Stimulated activated CD8-positive, alpha-beta memory T cell treated with anti-CD3 and anti-CD28 coated beads, Interleukin-12 subunit alpha, Interleukin-12 subunit beta, amount 100 ng/mL, for 24 hours (primary cell): ENCODE measurements around the gene BEST4.
"Not testable (repeated sequence)": the region's sequence is repeated elsewhere in the genome, so short reads cannot be mapped to it uniquely, and the experiment has no call there.

Source experiments
- DNase-seq: peaks from one replicate; pipeline ENCODE4 v3.0.0-alpha.2; 2020; ENCODE audit errors: extremely low read depth

The BEST4 gene

DNA sequence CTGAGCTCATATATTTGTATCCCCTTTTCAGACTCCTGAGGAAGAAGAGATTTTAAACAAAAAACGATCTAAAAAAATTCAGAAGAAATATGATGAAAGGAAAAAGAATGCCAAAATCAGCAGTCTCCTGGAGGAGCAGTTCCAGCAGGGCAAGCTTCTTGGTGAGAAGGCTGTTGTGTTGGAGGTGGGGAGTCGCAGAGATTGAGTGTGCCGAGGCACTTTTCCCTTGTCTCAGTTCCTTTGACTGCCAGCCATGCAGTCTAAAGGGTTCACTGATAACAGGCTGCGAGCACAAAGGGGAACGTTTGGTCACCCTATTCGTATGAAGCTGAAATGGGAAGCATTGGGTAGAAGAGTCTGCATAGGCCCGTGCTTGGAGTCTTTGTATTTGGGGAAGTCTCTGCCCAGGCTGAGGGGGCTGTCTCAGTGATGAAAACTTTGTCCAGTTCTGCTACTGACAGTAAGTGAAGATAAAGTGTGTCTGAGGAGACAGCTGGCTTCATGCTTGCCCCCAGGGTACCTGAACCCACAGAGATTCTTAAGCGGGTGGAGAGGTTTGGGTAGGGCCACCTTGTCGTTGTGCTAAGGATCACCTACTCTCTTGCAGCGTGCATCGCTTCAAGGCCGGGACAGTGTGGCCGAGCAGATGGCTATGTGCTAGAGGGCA is 9.9 kb downstream of the BEST4 start:
- no peak for DNase-seq

DNA sequence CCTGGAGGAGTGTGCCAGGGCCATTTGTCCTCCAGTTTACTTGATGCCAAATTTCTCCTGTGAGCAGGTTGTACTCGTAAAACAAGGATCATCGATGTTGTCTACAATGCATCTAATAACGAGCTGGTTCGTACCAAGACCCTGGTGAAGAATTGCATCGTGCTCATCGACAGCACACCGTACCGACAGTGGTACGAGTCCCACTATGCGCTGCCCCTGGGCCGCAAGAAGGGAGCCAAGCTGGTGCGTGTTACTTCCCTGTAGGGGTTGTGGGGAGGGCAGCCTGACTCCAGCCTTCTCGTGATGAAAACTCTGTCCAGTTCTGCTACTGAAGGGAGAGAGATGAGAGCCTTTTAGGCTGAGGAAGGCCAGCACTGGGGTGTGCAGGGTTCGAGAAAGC is 10.4 kb downstream of the BEST4 start:
- DNase-seq: no peak

DNA sequence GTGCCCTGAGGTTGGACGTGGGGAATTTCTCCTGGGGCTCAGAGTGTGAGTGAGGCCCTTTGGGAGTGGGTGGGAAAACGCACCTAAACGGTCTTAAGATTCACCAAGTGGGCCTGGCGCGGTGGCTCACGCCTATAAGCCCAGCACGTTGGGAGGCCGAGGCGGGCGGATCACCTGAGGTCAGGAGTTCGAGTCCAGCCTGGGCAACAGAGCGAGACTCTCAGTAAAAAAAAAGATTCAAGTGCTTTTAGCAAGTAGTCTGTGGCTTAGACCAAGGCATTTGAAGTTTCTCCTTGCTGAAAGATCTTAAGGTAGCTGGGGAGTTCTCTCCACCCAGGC is 11.3 kb downstream of the BEST4 start:
- DNase-seq: no peak

DNA sequence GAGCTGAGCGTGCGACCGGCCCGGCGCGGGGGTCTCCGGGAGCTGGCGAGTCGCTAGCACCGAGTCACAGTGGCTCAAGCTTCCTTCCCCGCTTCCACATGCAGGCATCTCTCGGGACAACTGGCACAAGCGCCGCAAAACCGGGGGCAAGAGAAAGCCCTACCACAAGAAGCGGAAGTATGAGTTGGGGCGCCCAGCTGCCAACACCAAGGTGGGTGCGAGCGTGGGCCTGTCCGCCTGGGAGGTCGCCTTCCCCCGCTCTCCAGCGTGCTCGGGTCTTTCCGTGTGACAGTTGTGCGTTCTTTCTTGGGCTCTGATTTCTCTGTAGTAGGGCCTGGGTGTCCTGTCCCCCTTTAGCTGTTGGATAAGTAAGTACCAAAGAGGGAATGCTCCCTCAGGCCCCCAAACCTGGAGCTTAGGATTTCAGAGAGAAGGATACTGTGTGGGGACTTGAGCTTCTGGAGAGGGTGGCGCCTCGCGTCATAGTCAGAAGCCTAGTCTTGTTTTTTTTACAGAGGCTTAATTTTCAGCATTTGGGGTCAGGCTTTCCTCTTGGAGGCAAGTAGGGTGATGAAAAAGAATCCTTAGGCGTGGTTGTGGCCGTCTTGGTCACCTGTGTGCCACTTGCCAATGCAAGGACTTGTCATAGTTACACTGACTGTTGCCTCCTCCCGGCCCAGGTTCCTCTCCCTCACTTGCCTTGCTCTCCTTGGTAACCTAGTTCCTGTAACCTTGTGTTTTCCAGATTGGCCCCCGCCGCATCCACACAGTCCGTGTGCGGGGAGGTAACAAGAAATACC is 11.8 kb downstream of the BEST4 start:
- no peak for DNase-seq

DNA sequence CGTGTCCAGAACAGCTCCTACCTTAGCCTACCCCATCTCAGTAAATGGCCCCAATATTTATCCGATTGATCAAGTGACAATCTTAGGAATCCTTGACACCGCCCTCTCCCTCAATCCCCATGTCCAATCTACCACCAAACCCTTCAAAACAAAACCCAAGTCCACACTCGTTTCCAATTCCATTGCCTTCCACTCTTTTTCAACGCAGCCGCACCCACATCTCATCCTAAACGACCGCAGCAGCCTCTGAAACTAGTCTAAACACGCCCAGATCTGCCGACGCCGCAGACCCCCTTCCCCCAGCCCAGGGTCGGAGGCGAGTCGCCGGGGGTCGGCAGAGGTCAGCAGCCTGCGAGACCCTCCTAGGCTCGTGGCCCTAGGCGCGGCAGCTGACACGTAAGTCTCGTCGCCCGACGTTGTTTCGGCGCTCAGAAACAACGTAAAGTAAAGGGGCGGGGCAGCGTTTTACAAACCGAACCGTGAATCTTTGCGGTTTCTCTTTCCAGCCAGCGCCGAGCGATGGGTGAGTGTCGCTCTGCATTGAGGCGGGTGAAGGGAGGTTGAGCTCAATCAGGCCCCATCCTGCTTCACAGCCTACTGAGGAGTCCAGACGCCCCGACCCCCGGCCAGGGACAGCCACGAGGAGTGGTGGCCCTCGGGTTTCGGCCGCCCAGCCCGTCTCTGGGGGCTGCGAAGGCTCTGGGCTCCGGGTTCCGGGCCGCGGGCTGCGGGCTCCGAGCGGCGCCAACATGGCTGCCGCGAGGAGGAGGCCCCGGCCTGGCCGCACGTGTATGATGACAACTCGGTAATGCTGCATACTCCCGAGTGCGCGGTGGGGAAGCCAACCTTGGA is 12.7 kb downstream of the BEST4 start, which contains the start of gene RPS8:
TSS of gene RPS8 (plus strand) at position 463 of the 852 bp plus-strand sequence. CDS start at position 520, 57 bp downstream.
- DNase-seq: peak; percentile 86

DNA sequence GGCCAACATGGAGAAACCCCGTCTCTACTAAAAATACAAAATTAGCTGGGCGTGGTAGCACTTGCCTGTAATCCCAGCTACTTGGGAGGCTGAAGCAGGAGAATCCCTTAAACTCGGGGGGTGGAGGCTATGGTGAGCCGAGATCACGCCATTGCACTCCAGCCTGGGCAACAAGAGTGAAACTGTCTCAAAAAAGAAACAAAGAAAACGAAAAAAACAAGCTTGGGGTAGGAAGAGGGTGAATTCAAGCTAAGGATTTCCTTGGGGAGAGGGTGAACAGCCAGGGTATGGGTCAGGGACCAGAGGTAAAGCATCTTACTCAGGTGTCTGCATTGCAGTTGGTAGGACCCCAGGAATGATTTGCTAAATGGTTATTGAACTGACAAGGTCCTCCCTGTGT is 21.5 kb downstream of the BEST4 start:
- DNase-seq: not testable (repeated sequence)

DNA sequence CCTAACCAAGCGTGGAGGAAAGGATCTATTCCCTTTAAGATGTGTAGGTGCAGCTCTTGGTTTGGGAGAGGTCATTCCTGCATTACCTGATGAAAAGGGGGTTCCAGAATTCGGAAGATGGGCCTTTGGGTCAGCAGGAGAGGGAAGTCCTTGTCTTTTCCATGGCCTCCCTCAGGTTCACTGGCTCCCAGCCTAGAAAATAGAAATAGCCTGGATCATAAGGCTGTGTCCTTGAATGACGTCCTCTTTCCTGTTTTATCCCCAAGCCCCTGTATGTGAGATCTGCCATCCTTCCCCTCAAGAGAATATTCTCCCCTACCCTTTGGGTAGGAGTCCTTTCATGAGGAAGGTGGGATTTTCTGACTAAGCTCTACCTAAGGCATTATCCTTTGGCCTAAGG is 27.1 kb downstream of the BEST4 start:
- no peak for DNase-seq

DNA sequence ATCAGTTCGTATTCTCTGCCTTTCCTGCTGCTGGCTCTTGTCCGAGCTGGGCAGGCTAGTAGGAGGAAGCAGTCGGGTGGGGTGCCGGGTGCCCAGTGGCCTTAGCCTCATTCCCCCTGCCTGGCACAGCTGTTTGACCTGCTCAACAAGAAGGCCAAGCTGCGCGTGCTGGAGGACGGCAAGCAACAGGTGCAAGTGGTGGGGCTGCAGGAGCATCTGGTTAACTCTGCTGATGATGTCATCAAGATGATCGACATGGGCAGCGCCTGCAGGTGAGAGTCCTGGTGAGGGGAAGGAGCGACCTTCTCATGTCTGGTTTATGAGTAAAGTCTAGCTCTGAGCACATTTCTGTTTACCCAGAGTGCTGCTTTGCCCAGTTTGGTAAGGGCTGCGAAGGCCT is 28.9 kb downstream of the BEST4 start:
- DNase-seq: no peak

DNA sequence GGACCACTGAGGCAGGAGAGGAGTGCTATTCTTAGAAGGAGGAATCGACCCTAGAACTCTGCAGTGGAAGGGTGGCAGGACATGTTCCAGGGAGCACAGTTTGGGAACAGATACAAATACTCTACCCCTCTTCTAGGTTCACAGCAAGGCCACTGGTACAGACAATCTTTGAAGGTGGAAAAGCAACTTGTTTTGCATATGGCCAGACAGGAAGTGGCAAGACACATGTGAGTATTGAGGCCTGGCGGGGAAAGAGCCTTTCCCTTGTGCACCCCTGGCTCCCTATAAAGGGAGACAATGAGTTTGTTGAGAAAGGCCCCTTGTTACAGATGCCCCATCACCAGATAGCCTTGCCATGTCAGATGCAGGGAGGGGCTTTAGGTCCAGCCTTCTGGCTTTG is 30.6 kb downstream of the BEST4 start:
- no peak for DNase-seq

DNA sequence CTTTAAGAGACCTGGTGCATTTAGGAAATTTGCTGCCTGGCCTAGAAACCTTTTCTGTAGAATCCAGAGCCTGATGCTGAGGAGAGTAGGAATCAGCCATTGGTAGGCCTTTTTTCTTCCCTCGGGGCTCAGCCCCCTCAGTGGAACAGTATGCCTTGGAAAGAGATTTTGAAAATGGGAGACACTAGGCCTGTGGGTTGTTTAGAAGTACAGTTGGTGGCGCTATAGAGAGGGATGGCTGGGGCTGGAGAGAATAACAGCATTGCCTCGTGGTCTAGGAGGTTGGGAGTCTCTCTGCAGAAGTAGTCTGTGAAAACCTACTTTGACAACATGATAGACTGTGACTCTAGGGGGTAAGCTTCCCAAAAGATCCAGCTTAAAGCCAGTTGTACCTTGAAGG is 40.1 kb downstream of the BEST4 start:
- no peak for DNase-seq

DNA sequence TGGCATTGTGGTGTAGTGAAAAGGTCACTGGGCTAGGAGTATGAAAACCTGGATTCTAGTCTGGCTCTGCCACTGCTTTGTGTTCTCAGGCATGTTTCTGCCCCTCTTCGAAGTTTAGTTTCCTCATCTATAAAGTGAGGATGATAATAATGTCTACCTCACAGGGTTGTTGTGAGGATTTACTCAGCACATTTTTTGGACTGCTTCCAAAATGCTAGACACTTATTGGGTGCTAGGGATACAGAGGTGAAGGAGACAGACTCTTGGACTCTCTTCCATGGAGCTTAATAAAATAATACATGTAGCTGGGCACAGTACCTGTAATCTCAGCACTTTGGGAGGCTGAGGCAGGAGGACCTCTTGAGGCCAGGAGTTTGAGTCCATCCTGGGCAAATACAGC is 44.8 kb downstream of the BEST4 start:
- no peak for DNase-seq

DNA sequence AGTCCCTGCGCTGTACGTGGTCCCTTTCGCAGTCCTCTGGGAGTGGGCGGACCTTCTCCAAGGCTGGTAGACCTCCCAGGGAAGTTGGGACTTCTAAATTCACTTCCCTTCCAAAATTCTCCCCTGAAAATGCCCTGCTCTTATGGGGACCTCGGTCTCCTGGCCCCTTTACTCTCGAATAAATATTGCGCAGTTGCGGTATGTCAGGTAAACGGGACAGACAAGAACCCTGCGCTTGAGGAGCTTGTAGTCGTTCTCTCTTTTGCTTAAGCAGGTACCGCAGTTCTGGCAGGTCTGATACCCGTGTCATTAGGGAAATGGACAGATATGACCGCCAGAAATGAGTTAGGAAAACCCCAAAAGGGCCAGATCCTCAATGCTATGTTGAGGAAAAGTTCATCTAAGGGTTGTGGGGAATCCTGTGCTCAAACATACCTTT is 47.8 kb downstream of the BEST4 start:
- no peak for DNase-seq

DNA sequence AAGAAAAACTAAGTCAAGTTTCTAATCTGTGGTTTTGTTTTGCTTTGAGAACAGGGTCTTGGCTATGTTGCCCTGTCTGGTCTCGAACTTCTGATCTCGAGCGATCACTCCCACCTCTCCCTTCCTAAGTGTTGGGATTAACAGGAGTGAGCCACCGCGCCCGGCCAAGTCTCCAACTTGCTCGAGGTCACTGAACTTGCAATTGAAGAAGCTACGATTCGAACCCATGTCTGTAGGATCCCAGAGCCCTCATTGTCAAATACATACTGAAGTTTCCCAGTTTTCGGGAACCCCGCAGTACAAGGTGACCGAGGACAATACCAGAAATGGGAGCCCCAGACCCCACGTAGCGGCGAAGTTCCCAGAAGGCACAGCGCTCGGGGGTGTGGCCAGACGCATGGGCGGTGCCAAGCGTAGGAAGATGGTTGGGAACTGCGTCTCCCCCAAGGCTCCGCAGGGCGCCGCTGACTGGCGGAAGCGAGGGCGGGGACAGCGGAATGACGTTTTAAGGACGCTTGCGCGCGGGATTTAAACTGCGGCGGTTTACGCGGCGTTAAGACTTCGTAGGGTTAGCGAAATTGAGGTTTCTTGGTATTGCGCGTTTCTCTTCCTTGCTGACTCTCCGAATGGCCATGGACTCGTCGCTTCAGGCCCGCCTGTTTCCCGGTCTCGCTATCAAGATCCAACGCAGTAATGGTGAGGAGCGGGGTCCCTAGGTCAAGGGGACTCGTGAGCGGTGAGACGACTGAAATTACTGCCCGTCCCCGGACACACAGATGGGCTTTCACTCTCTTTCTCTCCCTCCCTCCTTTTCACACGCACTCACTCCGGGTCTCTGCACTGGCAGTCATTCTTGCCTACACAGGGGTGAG is 48.4 kb downstream of the BEST4 start, which contains the start of gene KIF2C:
TSS of gene KIF2C (plus strand) at position 531 of the 872 bp plus-strand sequence. CDS start at position 627, 96 bp downstream.
- DNase-seq: peak; percentile 93

DNA sequence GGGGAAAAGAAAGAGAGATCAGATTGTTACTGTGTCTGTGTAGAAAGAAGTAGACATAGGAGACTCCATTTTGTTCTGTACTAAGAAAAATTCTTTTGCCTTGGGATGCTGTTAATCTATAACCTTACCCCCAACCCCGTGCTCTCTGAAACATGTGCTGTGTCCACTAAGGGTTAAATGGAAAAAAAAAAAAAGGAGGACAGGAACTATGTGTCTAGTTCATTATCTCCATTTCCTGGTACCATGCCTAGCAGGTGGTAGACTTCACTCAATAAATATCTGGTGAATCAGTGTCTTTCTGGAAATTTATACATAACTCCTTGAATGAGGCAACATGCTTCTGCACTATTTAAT is 49.0 kb downstream of the BEST4 start:
- not testable (repeated sequence) for DNase-seq

DNA sequence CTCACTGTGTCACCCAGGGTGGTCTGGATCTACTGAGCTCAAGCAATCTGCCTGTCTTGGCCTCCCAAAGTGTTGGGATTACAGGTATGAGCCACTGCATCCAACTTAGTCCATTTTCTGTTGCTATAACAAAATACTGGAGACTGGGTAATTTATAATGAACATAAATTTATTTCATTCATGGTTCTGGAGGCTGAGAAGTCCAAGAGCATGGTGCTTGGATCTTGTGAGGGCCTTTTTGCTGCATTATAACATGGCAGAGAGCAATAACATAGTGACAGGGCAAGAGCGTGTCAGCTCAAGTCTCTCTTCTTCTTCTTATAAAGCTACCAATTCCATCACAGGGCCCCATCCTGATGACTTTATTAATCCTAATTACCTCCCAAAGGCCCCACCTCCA is 52.0 kb downstream of the BEST4 start:
- no peak for DNase-seq

DNA sequence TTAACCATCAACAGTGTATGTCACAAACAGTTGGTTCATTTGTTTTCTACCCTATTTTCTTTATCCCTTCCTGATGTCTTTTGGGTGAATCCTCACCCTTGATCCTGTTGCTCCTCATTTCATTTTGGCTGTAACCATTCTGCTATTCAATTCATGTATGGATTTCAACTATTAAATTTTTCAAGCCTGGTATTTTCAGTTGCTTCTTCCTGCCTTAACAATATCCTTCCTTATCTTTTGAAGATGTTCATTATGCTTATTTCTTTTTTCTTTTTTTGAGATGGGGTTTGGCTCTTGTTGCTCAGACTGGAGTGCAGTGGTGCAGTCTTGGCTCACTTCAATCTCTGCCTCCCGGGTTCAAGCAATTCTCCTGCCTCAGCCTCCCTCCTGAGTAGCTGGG is 54.2 kb downstream of the BEST4 start:
- DNase-seq: no peak
